Activated CD4-positive, alpha-beta T cell treated with anti-CD3 and anti-CD28 coated beads, Interleukin-2, amount 10 ng/mL, durations not matched to agents 24 days and 14 days (primary cell): ENCODE data around the gene TMEM181. TPM values are rescaled to one million over a fixed set of nuclear protein-coding genes. Genes with fewer than 3 reads are reported as not detected.
A peak's percentile ranks its signal among the peaks of the same experiment; 100 is the strongest.
"Not testable (repeated sequence)": the region's sequence is repeated elsewhere in the genome, so short reads cannot be mapped to it uniquely, and the experiment has no call there.

Experiments used
- DNase-seq: peaks from one replicate; pipeline ENCODE4 v3.0.0; 2022
- H3K27ac Mint-ChIP-seq: one replicate; pipeline ENCODE4 v1.8.0; 2022; ENCODE audit warnings: mild to moderate bottlenecking, mixed read lengths
- H3K27me3 Mint-ChIP-seq: one replicate; pipeline ENCODE4 v1.8.0; 2022; ENCODE audit warnings: mixed read lengths
- H3K36me3 Mint-ChIP-seq: one replicate; pipeline ENCODE4 v1.8.0; 2022; ENCODE audit warnings: low read depth, mild to moderate bottlenecking, mixed read lengths
- H3K4me1 Mint-ChIP-seq: one replicate; pipeline ENCODE4 v1.8.0; 2021; ENCODE audit warnings: mixed read lengths
- H3K4me3 Mint-ChIP-seq: one replicate; pipeline ENCODE4 v1.8.0; 2022; ENCODE audit warnings: mild to moderate bottlenecking, moderate library complexity, mixed read lengths
- H3K9me3 Mint-ChIP-seq: one replicate; pipeline ENCODE4 v1.8.0; 2021; ENCODE audit warnings: mixed read lengths
- intact Hi-C: fragments of 100-400 bp; cut with micrococcal nuclease; formaldehyde crosslinking; loops from one replicate; pipeline ENCODE4 v1.15.1; 2023
- total RNA-seq: library from RNA; stranded (reverse); gene quantifications from 2 replicates; pipeline ENCODE4 v1.2.3, GENCODE V29; 2022

Gene TMEM181
- total RNA-seq, 1 donor from 2014 or later, result 17.8 TPM

- intact Hi-C loops, result no loop called here
- Mint-ChIP-seq H3K4me1 (peaks cover 9% of the 10 kb centered on the region), H3K4me3 (no peak overlapping the region), H3K27me3 (peaks cover 37% of the 10 kb centered on the region), H3K9me3 (peaks cover 10% of the 10 kb centered on the region), H3K27ac (no peak overlapping the region), H3K36me3 (no peaks in the 10 kb centered on the region)
- no peak for DNase-seq
Observed at GRCh38 chr6:158522616-158523015, 37.3 kb upstream of the TMEM181 start.

- peaks cover 46% of the 10 kb centered on the region for H3K27me3 Mint-ChIP-seq
- no peaks in the 10 kb centered on the region for H3K36me3 Mint-ChIP-seq
- DNase-seq, result no peak
- peaks cover 18% of the 10 kb centered on the region for H3K9me3 Mint-ChIP-seq
- no peaks in the 10 kb centered on the region for H3K4me1 Mint-ChIP-seq
- intact Hi-C loops, result no loop called here
- no peak overlapping the region for H3K4me3 Mint-ChIP-seq
- no peak overlapping the region for H3K27ac Mint-ChIP-seq
Observed at GRCh38 chr6:158524311-158524710, 35.6 kb upstream of the TMEM181 start.

GRCh38 chr6:158527858-158528257, 32.0 kb upstream of the TMEM181 start:
- intact Hi-C loops, H3K36me3 Mint-ChIP-seq, H3K4me1 Mint-ChIP-seq, DNase-seq, H3K4me3 Mint-ChIP-seq, H3K27ac Mint-ChIP-seq: not testable (repeated sequence)
- H3K27me3 Mint-ChIP-seq, result peaks cover 48% of the 10 kb centered on the region
- peaks cover 21% of the 10 kb centered on the region for H3K9me3 Mint-ChIP-seq

GRCh38 chr6:158528826-158529225, 31.1 kb upstream of the TMEM181 start:
- Mint-ChIP-seq H3K4me1 (no peaks in the 10 kb centered on the region), H3K9me3 (peaks cover 21% of the 10 kb centered on the region), H3K27me3 (peaks cover 47% of the 10 kb centered on the region), H3K36me3 (no peaks in the 10 kb centered on the region), H3K4me3 (no peak overlapping the region), H3K27ac (no peak overlapping the region)
- intact Hi-C loops, result no loop called here
- DNase-seq, result no peak

- Mint-ChIP-seq H3K9me3 (peaks cover 21% of the 10 kb centered on the region), H3K4me3 (no peak overlapping the region), H3K36me3 (no peaks in the 10 kb centered on the region), H3K27me3 (peaks cover 48% of the 10 kb centered on the region), H3K4me1 (no peaks in the 10 kb centered on the region), H3K27ac (no peak overlapping the region)
- intact Hi-C loops, result no loop called here
- no peak for DNase-seq
Observed at GRCh38 chr6:158529629-158530028, 30.3 kb upstream of the TMEM181 start.

- Mint-ChIP-seq H3K4me1 (no peaks in the 10 kb centered on the region), H3K27ac (no peak overlapping the region), H3K27me3 (peaks cover 50% of the 10 kb centered on the region), H3K9me3 (peaks cover 23% of the 10 kb centered on the region), H3K36me3 (no peaks in the 10 kb centered on the region), H3K4me3 (no peak overlapping the region)
- DNase-seq, result no peak
- intact Hi-C loops, result no loop called here
Observed at GRCh38 chr6:158531566-158531965, 28.3 kb upstream of the TMEM181 start.

- Mint-ChIP-seq H3K4me1 (no peaks in the 10 kb centered on the region), H3K27ac (no peak overlapping the region), H3K36me3 (no peaks in the 10 kb centered on the region), H3K4me3 (no peak overlapping the region), H3K27me3 (peaks cover 46% of the 10 kb centered on the region), H3K9me3 (peaks cover 19% of the 10 kb centered on the region)
- DNase-seq, result no peak
- intact Hi-C loops, result no loop called here
Observed at GRCh38 chr6:158531970-158532369, 27.9 kb upstream of the TMEM181 start.

- H3K36me3 Mint-ChIP-seq, result no peaks in the 10 kb centered on the region
- intact Hi-C loops, result loop anchor here (2.0 kb wide), 1 partner anchor 25 kb away; the partner anchor contains the start of gene TMEM181
- peaks cover 52% of the 10 kb centered on the region for H3K27me3 Mint-ChIP-seq
- peak overlapping the region; percentile 78 for H3K4me3 Mint-ChIP-seq
- H3K9me3 Mint-ChIP-seq, result peaks cover 6% of the 10 kb centered on the region
- no peaks in the 10 kb centered on the region for H3K4me1 Mint-ChIP-seq
- DNase-seq, result peak; percentile 94
- no peak overlapping the region for H3K27ac Mint-ChIP-seq
Observed at GRCh38 chr6:158536084-158536890, 23.6 kb upstream of the TMEM181 start.

GRCh38 chr6:158536891-158537798, 22.7 kb upstream of the TMEM181 start:
- H3K36me3 Mint-ChIP-seq, result no peaks in the 10 kb centered on the region
- no peaks in the 10 kb centered on the region for H3K4me1 Mint-ChIP-seq
- peaks cover 3% of the 10 kb centered on the region for H3K9me3 Mint-ChIP-seq
- no peak overlapping the region for H3K27ac Mint-ChIP-seq
- H3K27me3 Mint-ChIP-seq, result peaks cover 46% of the 10 kb centered on the region
- intact Hi-C loops, result loop anchor here (2.0 kb wide), 1 partner anchor 24 kb away; the partner anchor contains the start of gene TMEM181
- peak overlapping the region; percentile 78 for H3K4me3 Mint-ChIP-seq
- peak; percentile 84 for DNase-seq

GRCh38 chr6:158538741-158539140, 21.1 kb upstream of the TMEM181 start:
- Mint-ChIP-seq H3K27ac (no peak overlapping the region), H3K27me3 (peaks cover 42% of the 10 kb centered on the region), H3K36me3 (no peaks in the 10 kb centered on the region), H3K9me3 (peaks cover 3% of the 10 kb centered on the region), H3K4me1 (no peaks in the 10 kb centered on the region), H3K4me3 (no peak overlapping the region)
- intact Hi-C loops, result no loop called here
- no peak for DNase-seq

- intact Hi-C loops, result no loop called here
- H3K36me3 Mint-ChIP-seq, result no peaks in the 10 kb centered on the region
- no peak overlapping the region for H3K27ac Mint-ChIP-seq
- no peak overlapping the region for H3K4me3 Mint-ChIP-seq
- peaks cover 42% of the 10 kb centered on the region for H3K27me3 Mint-ChIP-seq
- H3K9me3 Mint-ChIP-seq, result peaks cover 3% of the 10 kb centered on the region
- no peaks in the 10 kb centered on the region for H3K4me1 Mint-ChIP-seq
- no peak for DNase-seq
Observed at GRCh38 chr6:158539413-158539812, 20.5 kb upstream of the TMEM181 start.

- intact Hi-C loops, result no loop called here
- Mint-ChIP-seq H3K4me1 (no peaks in the 10 kb centered on the region), H3K4me3 (no peak overlapping the region), H3K9me3 (peaks cover 3% of the 10 kb centered on the region), H3K36me3 (no peaks in the 10 kb centered on the region), H3K27me3 (peaks cover 38% of the 10 kb centered on the region), H3K27ac (no peak overlapping the region)
- DNase-seq, result no peak
Observed at GRCh38 chr6:158539881-158540280, 20.0 kb upstream of the TMEM181 start.

- H3K9me3 Mint-ChIP-seq, result no peaks in the 10 kb centered on the region
- H3K4me1 Mint-ChIP-seq, result no peaks in the 10 kb centered on the region
- H3K27ac Mint-ChIP-seq, result no peak overlapping the region
- intact Hi-C loops, result no loop called here
- no peaks in the 10 kb centered on the region for H3K36me3 Mint-ChIP-seq
- H3K27me3 Mint-ChIP-seq, result peaks cover 21% of the 10 kb centered on the region
- H3K4me3 Mint-ChIP-seq, result no peak overlapping the region
- DNase-seq, result no peak
Observed at GRCh38 chr6:158543606-158544185, 16.2 kb upstream of the TMEM181 start.

GRCh38 chr6:158544428-158544827, 15.5 kb upstream of the TMEM181 start:
- DNase-seq, result no peak
- intact Hi-C loops, result no loop called here
- Mint-ChIP-seq H3K9me3 (no peaks in the 10 kb centered on the region), H3K4me1 (no peaks in the 10 kb centered on the region), H3K27me3 (peaks cover 17% of the 10 kb centered on the region), H3K27ac (no peak overlapping the region), H3K4me3 (no peak overlapping the region), H3K36me3 (no peaks in the 10 kb centered on the region)
